Fibroblast of lung (primary cell): Measurements from ENCODE around the gene GORAB. TPM values are rescaled to one million over a fixed set of nuclear protein-coding genes. Genes with fewer than 3 reads are reported as not detected.

Experiments used
- DNase-seq, 2 donors: peaks; one replicate each; pipeline versions ENCODE4 v3.0.0 to v3.0.0-alpha.2; 2010; ENCODE audit warnings: low read depth in 2 of 2
- H2AFZ ChIP-seq: 2 replicates; pipeline ENCODE4 v1.5.1; 2012; ENCODE audit warnings: low read length, control low read depth, inconsistent platforms
- H3K27ac ChIP-seq: 2 replicates; pipeline ENCODE4 v1.5.1; 2011; ENCODE audit warnings: low read length, control low read depth; ENCODE audit not compliant: insufficient read depth
- H3K27me3 ChIP-seq: 2 replicates; pipeline ENCODE4 v1.5.1; 2011; ENCODE audit warnings: mild to moderate bottlenecking, low read length; ENCODE audit not compliant: control insufficient read depth, insufficient read depth
- H3K36me3 ChIP-seq: 2 replicates; pipeline ENCODE4 v1.5.1; 2011; ENCODE audit warnings: low read length; ENCODE audit not compliant: control insufficient read depth, insufficient read depth
- H3K4me1 ChIP-seq: 2 replicates; pipeline ENCODE4 v1.5.1; 2011; ENCODE audit warnings: low read length; ENCODE audit not compliant: control insufficient read depth, insufficient read depth; ENCODE audit errors: extremely low read depth
- H3K4me2 ChIP-seq: 2 replicates; pipeline ENCODE4 v1.5.1; 2011; ENCODE audit warnings: low read length, control low read depth; ENCODE audit not compliant: insufficient read depth; ENCODE audit errors: extremely low read depth
- H3K4me3 ChIP-seq, 4 experiments: fragments of 200-600 bp in 1 of 4; sonication (generic) in 1 of 4; replicated peaks in 1 of 4; 2 replicates each; pipeline ENCODE4 v1.5.1; 2011 to 2016; ENCODE audit warnings: low read length in 4 of 4, low read depth in 3 of 4, mild to moderate bottlenecking in 3 of 4, control low read depth in 2 of 4, inconsistent platforms in 1 of 4, mixed read lengths in 1 of 4; ENCODE audit not compliant: insufficient read depth in 1 of 4; ENCODE audit errors: control extremely low read depth in 1 of 4
- H3K79me2 ChIP-seq: 2 replicates; pipeline ENCODE4 v1.5.1; 2012; ENCODE audit warnings: mild to moderate bottlenecking, low read length, inconsistent platforms; ENCODE audit not compliant: control insufficient read depth, insufficient read depth
- H3K9ac ChIP-seq: 2 replicates; pipeline ENCODE4 v1.5.1; 2011; ENCODE audit warnings: mild to moderate bottlenecking, low read length, control low read depth; ENCODE audit not compliant: insufficient read depth
- H3K9me3 ChIP-seq: 2 replicates; pipeline ENCODE4 v1.5.1; 2012; ENCODE audit warnings: low read depth, low read length; ENCODE audit not compliant: control insufficient read depth, insufficient read depth
- H4K20me1 ChIP-seq: 2 replicates; pipeline ENCODE4 v1.5.1; 2011; ENCODE audit warnings: low read length; ENCODE audit not compliant: control insufficient read depth, insufficient read depth; ENCODE audit errors: extremely low read depth
- CTCF ChIP-seq, 2 donors: IDR thresholded peaks in 1 of 2; conservative IDR thresholded peaks in 1 of 2; 1 replicate in 1 of 2; 2 replicates in 1 of 2; pipeline ENCODE4 v1.5.1; 2011 to 2012; ENCODE audit warnings: low read length in 2 of 2, control low read depth in 1 of 2, inconsistent platforms in 1 of 2, low read depth in 1 of 2, mild to moderate bottlenecking in 1 of 2
- EZH2 ChIP-seq: IDR thresholded peaks from 2 replicates; pipeline ENCODE4 v1.5.1; 2012; ENCODE audit warnings: low read length, control low read depth, mild to moderate bottlenecking; ENCODE audit errors: missing control alignments
- polyA plus RNA-seq, 2 donors: library from polyadenylated mRNA; depleted of rRNA in 1 of 2; stranded (reverse) in 1 of 2; unstranded in 1 of 2; fragments of >200 nt; gene quantifications; 2 replicates each; pipeline ENCODE4 v1.2.1, GENCODE V29; 2011 to 2012; ENCODE audit warnings: missing spikeins in 1 of 2
- total RNA-seq: library from RNA; depleted of rRNA; stranded (reverse); fragments of >200 nt; gene quantifications from 2 replicates; pipeline ENCODE4 v1.2.1, GENCODE V29; 2014

The GORAB gene
- total and polyA plus RNA-seq, 2 donors (not counting 1 experiment from before 2014, with no cell fraction given), result 17.7 to 27.6 TPM

- H3K4me2 ChIP-seq, result no peak overlapping the region
- H3K4me1 ChIP-seq, result peaks cover 5% of the 10 kb centered on the region
- H3K27me3 ChIP-seq, result no peaks in the 10 kb centered on the region
- H3K27ac ChIP-seq, result peak overlapping the region; percentile 41
- H2AFZ ChIP-seq, result no peak overlapping the region
- no peak overlapping the region for H3K9ac ChIP-seq
- no peaks in the 10 kb centered on the region for H3K9me3 ChIP-seq
- no peaks in the 10 kb centered on the region for H4K20me1 ChIP-seq
- H3K36me3 ChIP-seq, result peaks cover 8% of the 10 kb centered on the region
- H3K79me2 ChIP-seq, result no peaks in the 10 kb centered on the region
- no peak overlapping the region for H3K4me3 ChIP-seq
- peak; percentile 85 to 92 for DNase-seq
- no peak for TF ChIP-seq EZH2
- TF ChIP-seq CTCF (conservative IDR thresholded peaks at IDR 0.05 in 1 of 2, IDR thresholded peaks at IDR 0.05 in 1 of 2; ENCODE audit: low read depth in 1 of 2, low read length in 2 of 2), result no peak
These were observed 13.5 kb downstream of the GORAB start for GRCh38 chr1:170545476-170545875.

- Histone ChIP-seq H3K4me2 (no peak overlapping the region), H3K79me2 (no peaks in the 10 kb centered on the region), H3K27ac (no peak overlapping the region), H3K27me3 (no peaks in the 10 kb centered on the region), H2AFZ (no peak overlapping the region), H3K36me3 (peaks cover 11% of the 10 kb centered on the region), H3K4me1 (peaks cover 5% of the 10 kb centered on the region), H4K20me1 (no peaks in the 10 kb centered on the region), H3K9ac (no peak overlapping the region), H3K9me3 (no peaks in the 10 kb centered on the region), H3K4me3 (no peak overlapping the region)
- DNase-seq, result no peak
- TF ChIP-seq EZH2 (no peak), CTCF (conservative IDR thresholded peaks at IDR 0.05 in 1 of 2, IDR thresholded peaks at IDR 0.05 in 1 of 2; ENCODE audit: low read depth in 1 of 2, low read length in 2 of 2) (no peak)
These were observed 15.3 kb downstream of the GORAB start for GRCh38 chr1:170547255-170547654.

- Histone ChIP-seq H2AFZ (no peak overlapping the region), H3K27ac (no peak overlapping the region), H3K9ac (no peak overlapping the region), H3K79me2 (no peaks in the 10 kb centered on the region), H3K4me3 (no peak overlapping the region), H3K9me3 (no peaks in the 10 kb centered on the region), H3K4me1 (peaks cover 5% of the 10 kb centered on the region), H4K20me1 (no peaks in the 10 kb centered on the region), H3K4me2 (no peak overlapping the region), H3K36me3 (peaks cover 11% of the 10 kb centered on the region), H3K27me3 (no peaks in the 10 kb centered on the region)
- no peak for DNase-seq
- TF ChIP-seq EZH2, result no peak
- no peak for TF ChIP-seq CTCF (conservative IDR thresholded peaks at IDR 0.05 in 1 of 2, IDR thresholded peaks at IDR 0.05 in 1 of 2; ENCODE audit: low read depth in 1 of 2, low read length in 2 of 2)
These were observed 16.5 kb downstream of the GORAB start for GRCh38 chr1:170548497-170548896.
